Measurements from ENCODE around the gene EXTL1. TPM values are rescaled to one million over a fixed set of nuclear protein-coding genes. Genes with fewer than 3 reads are reported as not detected.

EXTL1 gene
- polyA plus RNA-seq, 1 donor, result 1.8 TPM

DNA sequence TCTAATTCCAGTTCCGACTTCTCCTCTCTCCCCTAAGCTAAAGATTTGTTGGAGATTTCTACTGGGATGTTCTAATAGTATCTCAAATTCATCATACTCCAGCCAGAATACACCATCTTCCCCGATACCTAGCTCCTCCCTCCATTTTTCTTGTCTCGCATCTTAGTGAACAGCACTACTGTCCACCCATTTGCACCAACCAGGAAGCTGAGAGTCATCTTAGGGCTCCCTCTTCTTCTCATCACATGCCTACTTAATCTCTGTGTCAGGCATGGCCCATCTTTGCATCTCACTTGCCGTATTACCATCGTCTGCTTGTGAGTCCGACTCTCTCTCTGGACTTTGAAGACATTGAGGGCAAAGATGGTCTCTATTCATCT, 49.4 kb downstream of the EXTL1 start:
- DNase-seq, result no peak

DNA sequence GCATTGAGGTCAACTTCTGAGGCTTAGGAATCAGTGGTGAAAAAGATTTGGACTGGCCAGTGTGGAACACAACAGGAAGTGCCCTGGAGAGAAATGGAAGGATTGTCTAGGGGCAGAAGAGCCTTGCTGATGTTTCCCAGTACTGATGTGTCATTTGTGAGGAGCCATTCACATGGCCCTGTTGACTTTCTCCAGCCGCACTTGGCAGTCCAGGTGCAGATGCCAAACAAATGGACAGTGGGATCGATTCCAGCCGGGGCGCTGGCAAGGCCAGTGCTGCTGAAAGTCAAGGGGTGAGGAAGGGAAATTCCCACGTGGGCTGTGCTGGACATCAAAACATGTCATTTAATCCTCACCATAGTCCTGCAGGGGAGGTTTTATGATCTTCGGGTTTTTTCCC, 50.7 kb downstream of the EXTL1 start:
- DNase-seq, result no peak

GRCh38 chr1:26075421-26076144, 54.0 kb downstream of the EXTL1 start:
- DNase-seq, result no peak

DNA sequence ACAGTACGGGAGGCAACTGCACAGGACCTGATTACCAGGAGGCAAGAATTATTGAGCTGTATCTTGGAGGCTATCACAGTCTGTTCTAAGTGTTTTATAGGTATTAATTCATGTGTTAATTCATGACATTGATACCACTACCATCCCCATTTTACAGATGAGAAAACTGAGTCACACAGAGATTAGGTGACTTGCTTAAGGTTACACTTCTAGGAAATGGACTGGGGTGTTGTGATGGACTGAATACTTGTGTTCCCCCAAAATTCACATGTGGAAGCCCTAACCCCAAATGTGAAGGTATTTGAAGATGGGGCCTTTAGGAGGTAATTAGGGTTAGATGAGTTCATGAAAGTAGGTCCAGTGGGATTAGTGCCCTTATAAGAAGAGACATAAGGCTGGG, 55.9 kb downstream of the EXTL1 start:
- DNase-seq, result no peak

GRCh38 chr1:26078286-26079177, 57.0 kb downstream of the EXTL1 start:
- no peak for DNase-seq

GRCh38 chr1:26079178-26079563, 57.6 kb downstream of the EXTL1 start:
- DNase-seq, result no peak

DNA sequence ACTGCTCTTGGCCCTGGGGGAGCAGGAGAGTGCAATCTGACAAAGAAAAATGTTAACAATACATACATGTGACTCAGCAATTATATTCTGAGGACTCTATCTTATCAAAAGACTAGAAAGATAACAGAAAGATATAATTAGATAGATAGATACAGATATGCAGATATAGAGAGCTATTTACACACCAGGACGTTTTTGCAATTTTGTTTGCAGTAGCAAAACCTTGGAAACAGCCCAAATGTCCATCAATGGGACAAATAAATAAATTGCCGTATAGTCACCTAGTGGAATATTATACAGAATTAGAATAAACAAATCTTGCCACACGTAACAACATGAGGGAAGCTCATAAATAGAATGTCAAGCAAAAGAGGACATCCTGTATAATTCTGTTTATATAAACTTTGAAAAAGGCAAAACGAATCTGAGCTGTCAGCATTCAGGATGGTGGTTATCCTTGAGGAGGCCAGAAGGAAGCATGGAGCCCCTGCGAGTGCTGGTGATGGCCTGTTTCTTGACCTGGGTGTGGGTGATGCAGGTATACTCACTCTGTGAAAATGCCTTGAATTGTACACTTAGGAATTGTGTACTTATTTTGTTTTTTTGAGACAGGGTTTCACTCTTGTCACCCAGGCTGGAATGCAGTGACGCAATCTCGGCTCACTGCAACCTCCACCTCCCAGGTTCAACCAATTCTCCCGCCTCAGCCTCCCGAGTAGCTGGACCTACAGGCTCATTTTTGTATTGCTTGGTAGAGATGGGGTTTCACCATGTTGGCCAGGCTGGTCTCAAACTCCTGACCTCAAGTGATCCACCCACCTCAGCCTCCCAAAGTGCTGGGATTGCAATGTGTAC, 58.6 kb downstream of the EXTL1 start:
- no peak for DNase-seq

- DNase-seq, result no peak
Observed at GRCh38 chr1:26081267-26082019, 59.9 kb downstream of the EXTL1 start.

DNA sequence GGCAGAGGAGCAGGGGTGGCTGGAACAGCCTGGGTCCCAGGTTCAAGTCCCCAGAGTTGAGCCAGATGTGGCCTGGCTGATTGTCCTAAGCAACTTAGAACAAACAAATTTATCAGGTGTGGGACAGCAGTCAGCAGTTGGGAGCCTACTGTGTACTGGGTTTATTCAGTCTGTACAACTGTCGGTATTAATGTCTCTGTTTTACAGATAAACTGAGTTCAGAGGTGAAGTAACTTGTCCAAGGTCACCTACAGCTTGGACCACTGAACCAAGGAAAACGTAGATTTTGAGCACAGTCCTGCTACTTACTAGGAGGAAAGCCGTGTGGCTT, 60.4 kb downstream of the EXTL1 start:
- DNase-seq, result no peak

- DNase-seq, result no peak
Observed at GRCh38 chr1:26083208-26083607, 61.6 kb downstream of the EXTL1 start.

DNA sequence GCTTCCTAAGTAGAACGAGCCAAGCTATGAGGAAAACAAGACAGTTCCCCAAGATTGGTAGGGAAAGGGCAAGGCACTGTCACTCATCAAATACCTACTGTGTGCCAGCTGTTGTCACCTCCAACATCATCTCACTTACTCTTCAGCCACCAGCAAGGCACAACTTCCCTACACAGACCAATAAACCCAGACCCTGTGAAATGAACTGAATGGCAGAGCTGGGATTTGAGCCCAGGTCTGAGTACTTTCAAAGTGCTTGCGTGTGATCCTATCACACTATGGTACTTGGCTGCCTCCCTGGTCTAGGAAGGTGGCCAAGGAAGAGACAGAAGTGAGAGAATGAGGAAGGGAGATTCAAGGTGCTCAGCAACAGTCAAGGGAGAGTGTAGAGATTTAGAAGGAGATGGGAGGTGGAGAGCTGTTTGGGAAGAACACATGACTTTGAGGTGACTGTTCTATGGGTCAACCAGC, 62.6 kb downstream of the EXTL1 start:
- no peak for DNase-seq

DNA sequence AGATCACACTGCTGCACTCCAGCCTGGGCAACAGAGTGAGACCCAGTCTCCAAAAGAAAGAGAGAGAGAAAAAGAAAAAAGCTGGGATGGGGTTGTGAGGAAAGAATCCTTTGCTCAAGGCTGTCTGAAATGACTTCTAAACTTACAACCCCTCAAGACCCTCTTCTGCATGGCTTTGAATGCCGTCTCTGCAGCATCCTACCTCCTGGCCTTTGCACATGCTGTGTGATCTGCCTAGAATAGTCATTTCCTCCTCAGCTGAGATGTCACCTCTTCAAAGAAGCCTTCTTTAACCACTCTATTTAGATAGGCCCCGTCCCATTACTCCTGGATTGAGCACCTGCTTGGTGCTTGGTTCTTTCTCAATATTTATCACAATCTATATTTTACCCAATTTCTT, 63.3 kb downstream of the EXTL1 start:
- DNase-seq, result no peak

Other genes starting within 250 kb of the EXTL1 start
- 75.1 TPM for gene SELENON, start 221.6 kb upstream of the EXTL1 start, polyA plus RNA-seq (ENCODE audit: insufficient read length)
- gene MTFR1L, start 201.8 kb upstream of the EXTL1 start, polyA plus RNA-seq (ENCODE audit: insufficient read length), result 98.5 TPM
- 3.4 TPM for gene AUNIP, start 162.3 kb upstream of the EXTL1 start, polyA plus RNA-seq (ENCODE audit: insufficient read length)
- 29.7 TPM for gene PAQR7, start 146.1 kb upstream of the EXTL1 start, polyA plus RNA-seq (ENCODE audit: insufficient read length)
- 1,379 TPM for gene STMN1, start 115.4 kb upstream of the EXTL1 start, polyA plus RNA-seq (ENCODE audit: insufficient read length)
- 18.2 TPM for gene PAFAH2, start 23.7 kb upstream of the EXTL1 start, polyA plus RNA-seq (ENCODE audit: insufficient read length)
- gene SLC30A2, start 24.3 kb downstream of the EXTL1 start, polyA plus RNA-seq (ENCODE audit: insufficient read length), result 5.4 TPM
- 1.2 TPM for gene TRIM63, start 45.9 kb downstream of the EXTL1 start, polyA plus RNA-seq (ENCODE audit: insufficient read length)
- gene PDIK1L, start 90.0 kb downstream of the EXTL1 start, polyA plus RNA-seq (ENCODE audit: insufficient read length), result 20.1 TPM
- gene FAM110D, start 137.3 kb downstream of the EXTL1 start, polyA plus RNA-seq (ENCODE audit: insufficient read length), result 0.63 TPM
- not detected for gene C1orf232, start 147.2 kb downstream of the EXTL1 start, polyA plus RNA-seq (ENCODE audit: insufficient read length)
- gene ZNF593, start 148.1 kb downstream of the EXTL1 start, polyA plus RNA-seq (ENCODE audit: insufficient read length), result 11.7 TPM
- gene ZNF593OS, start 150.1 kb downstream of the EXTL1 start, polyA plus RNA-seq (ENCODE audit: insufficient read length), result 1.4 TPM
- 15.4 TPM for gene CNKSR1, start 155.7 kb downstream of the EXTL1 start, polyA plus RNA-seq (ENCODE audit: insufficient read length)
- 0.18 TPM for gene CATSPER4, start 168.8 kb downstream of the EXTL1 start, polyA plus RNA-seq (ENCODE audit: insufficient read length)
- 24.9 TPM for gene CEP85, start 212.4 kb downstream of the EXTL1 start, polyA plus RNA-seq (ENCODE audit: insufficient read length)

Data from left kidney (tissue), 2 donors.